ENCODE data around the gene CDAN1.
"Not testable (repeated sequence)": the region's sequence is repeated elsewhere in the genome, so short reads cannot be mapped to it uniquely, and the experiment has no call there.

CDAN1 gene, protein sequence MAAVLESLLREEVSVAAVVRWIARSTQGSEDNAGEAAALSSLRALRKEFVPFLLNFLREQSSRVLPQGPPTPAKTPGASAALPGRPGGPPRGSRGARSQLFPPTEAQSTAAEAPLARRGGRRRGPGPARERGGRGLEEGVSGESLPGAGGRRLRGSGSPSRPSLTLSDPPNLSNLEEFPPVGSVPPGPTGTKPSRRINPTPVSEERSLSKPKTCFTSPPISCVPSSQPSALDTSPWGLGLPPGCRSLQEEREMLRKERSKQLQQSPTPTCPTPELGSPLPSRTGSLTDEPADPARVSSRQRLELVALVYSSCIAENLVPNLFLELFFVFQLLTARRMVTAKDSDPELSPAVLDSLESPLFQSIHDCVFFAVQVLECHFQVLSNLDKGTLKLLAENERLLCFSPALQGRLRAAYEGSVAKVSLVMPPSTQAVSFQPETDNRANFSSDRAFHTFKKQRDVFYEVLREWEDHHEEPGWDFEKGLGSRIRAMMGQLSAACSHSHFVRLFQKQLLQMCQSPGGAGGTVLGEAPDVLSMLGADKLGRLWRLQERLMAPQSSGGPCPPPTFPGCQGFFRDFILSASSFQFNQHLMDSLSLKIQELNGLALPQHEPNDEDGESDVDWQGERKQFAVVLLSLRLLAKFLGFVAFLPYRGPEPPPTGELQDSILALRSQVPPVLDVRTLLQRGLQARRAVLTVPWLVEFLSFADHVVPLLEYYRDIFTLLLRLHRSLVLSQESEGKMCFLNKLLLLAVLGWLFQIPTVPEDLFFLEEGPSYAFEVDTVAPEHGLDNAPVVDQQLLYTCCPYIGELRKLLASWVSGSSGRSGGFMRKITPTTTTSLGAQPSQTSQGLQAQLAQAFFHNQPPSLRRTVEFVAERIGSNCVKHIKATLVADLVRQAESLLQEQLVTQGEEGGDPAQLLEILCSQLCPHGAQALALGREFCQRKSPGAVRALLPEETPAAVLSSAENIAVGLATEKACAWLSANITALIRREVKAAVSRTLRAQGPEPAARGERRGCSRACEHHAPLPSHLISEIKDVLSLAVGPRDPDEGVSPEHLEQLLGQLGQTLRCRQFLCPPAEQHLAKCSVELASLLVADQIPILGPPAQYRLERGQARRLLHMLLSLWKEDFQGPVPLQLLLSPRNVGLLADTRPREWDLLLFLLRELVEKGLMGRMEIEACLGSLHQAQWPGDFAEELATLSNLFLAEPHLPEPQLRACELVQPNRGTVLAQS

GRCh38 chr15:42736793-42737528 lies at the start of gene CDAN1:
CDAN1 (minus strand) TSS chr15:42737128; CDS start chr15:42737102, 26 bp downstream.
- peak; percentile 68 for DNase-seq

DNA sequence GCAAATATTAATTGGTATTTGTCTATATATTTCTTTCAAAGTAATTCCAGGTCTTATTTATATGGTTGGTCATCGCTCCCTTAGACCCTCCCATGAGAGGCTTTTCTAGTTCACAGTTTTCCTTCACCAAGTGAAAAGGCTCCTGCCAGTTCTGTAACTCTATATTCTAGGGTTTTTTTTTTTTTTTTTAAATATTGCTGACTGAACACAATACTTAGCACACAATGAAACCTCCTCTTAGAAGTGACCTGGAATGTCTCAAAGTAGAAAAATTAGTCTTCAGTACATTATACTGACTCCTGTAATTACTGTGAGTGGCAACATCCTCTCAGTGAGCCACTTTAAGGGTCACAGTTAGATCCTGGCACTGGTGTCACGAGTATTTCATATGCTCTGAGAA lies 48.6 kb upstream of the CDAN1 start:
- DNase-seq = no peak

GRCh38 chr15:42784705-42785104 lies 47.8 kb upstream of the CDAN1 start:
- no peak for DNase-seq

DNA sequence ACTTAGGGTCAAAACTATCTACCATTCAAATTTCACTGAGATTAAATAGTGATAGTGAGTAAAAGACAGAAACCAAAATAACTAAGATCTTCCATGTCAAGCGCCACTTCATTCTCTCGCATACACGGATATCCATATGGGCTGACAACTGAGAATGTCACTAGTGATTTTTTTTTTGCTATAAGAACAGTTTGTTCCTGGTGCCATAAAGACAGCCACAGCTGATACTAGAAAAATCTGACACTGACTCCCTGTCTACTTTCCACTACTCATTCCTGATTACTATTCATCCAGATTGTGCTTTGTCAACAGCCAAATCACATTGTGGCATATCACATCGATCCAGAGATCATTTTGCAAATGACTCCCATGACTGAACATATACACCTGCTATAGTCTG lies 45.8 kb upstream of the CDAN1 start:
- no peak for DNase-seq

- no peak for DNase-seq
These were observed 38.5 kb upstream of the CDAN1 start for GRCh38 chr15:42775416-42775815.

DNA sequence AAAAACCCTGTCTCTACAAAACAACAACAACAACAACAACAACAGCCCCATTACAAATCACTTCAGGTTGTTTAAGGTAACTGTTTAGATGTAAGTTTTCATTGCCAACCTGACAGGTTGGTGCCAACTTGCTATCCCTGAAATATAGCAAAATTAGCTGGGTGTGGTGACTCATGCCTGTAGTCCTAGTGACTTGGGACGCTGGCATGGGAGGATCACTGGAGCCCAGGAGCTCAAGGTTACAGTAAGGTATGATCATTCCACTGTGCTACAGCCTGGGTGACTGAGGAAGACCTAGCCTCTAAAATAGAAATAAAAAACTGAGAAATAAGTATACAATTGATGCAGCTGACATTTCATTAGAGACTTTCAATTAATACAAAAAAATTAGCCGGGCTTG lies 36.0 kb upstream of the CDAN1 start:
- no peak for DNase-seq

GRCh38 chr15:42772144-42772543 lies 35.2 kb upstream of the CDAN1 start:
- no peak for DNase-seq

DNA sequence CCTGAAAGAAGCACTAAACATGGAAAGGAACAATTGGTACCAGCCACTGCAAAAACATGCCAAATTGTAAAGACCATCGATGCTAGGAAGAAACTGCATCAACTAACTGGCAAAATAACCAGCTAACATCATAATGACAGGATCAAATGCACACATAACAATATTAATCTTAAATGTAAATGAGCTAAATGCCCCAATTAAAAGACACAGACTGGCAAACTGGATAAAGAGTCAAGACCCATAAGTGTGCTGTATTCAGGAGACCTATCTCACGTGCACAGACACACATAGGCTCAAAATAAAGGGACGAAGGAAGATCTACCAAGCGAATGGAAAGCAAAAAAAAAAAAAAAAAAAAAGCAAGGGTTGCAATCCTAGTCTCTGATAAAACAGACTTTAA lies 29.2 kb upstream of the CDAN1 start:
- DNase-seq = not testable (repeated sequence)

DNA sequence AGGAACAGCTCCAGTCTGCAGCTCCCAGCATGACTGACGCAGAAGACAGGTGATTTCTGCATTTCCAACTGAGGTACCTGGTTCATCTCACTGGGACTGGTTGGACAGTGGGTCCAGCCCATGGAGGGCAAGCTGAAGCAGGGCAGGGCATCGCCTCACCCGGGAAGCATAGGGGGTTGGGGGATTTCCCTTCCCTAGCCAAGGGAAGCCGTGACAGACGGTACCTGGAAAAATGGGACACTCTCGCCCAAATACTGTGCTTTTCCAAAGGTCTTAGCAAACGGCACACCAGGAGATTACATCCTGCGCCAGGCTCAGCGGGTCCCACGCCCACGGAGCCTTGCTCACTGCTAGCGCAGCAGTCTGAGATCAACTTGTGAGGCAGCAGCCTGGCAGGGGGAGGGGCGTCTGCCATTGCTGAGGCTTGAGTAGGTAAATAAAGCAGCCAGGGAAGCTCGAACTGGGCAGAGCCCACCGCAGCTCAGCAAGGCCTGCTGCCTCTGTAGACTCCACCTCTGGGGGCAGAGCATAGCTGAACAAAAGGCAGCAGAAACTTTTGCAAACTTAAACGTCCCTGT lies 27.3 kb upstream of the CDAN1 start:
- DNase-seq = not testable (repeated sequence)

DNA sequence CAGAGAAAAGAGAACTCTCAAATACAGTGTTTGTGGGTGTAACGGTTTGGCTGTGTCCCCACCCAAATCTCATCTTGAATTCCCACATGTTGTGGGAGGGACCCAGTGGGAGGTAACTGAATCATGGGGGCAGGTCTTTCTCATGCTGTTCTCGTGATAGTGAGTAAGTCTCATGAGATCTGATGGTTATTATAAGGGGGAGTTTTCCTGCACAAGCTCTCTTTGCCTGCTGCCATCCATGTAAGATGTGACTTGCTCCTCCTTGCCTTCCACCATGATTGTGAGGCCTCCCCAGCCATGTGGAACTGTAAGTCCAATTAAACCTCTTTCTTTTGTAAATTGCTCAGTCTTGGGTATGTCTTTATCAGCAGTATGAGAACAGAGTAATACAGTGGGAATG lies 24.9 kb upstream of the CDAN1 start:
- DNase-seq = not testable (repeated sequence)

GRCh38 chr15:42760759-42761158 lies 23.8 kb upstream of the CDAN1 start:
- DNase-seq = no peak

- DNase-seq = no peak
These were observed 22.2 kb upstream of the CDAN1 start for GRCh38 chr15:42759093-42759492.

- no peak for DNase-seq
These were observed 13.4 kb upstream of the CDAN1 start for GRCh38 chr15:42750306-42750705.

GRCh38 chr15:42749266-42749665 lies 12.3 kb upstream of the CDAN1 start:
- no peak for DNase-seq

DNA sequence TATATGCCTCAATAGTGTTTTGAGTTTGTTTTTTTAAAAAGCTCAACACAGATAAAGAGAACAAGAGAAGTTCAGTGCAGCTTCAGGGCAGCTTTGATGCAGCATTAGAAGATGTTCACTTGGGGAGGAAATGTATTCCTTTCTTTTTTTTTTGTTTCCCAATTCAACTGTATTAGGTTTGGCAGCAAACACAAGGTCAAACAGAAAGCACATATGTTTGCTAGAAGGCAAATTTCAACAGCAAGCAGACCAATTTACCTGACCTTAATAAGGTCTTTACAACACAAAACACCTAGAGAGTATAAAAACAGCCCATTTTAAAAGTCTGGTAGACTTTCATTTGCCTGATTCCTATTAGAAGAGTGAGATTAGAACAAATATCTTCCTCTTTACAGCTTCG lies 7.3 kb upstream of the CDAN1 start:
- DNase-seq = no peak

DNA sequence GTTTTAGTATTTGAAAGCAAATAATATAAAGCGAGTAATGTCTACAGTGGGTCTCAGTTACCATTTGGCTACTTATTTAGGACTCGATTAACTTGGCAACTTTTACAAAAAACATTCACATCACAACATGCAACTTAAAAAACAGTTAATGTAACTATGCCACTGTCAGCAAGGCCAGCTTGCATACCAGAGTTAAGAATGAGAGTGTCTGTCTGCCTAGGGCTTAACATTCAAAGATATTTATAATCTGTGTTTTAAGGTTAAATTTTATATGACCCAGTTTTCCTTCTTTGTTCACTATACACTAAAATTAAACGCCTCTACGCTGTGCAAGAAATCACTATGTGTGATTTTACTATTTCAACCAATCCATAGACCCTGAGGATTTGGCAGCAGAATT lies 5.2 kb upstream of the CDAN1 start:
- no peak for DNase-seq

GRCh38 chr15:42741710-42742109 lies 4.8 kb upstream of the CDAN1 start:
- DNase-seq = no peak

- DNase-seq = no peak
These were observed 801 bp upstream of the CDAN1 start for GRCh38 chr15:42737529-42738328.

- DNase-seq = no peak
These were observed 643 bp downstream of the CDAN1 start for GRCh38 chr15:42736178-42736792.

DNA sequence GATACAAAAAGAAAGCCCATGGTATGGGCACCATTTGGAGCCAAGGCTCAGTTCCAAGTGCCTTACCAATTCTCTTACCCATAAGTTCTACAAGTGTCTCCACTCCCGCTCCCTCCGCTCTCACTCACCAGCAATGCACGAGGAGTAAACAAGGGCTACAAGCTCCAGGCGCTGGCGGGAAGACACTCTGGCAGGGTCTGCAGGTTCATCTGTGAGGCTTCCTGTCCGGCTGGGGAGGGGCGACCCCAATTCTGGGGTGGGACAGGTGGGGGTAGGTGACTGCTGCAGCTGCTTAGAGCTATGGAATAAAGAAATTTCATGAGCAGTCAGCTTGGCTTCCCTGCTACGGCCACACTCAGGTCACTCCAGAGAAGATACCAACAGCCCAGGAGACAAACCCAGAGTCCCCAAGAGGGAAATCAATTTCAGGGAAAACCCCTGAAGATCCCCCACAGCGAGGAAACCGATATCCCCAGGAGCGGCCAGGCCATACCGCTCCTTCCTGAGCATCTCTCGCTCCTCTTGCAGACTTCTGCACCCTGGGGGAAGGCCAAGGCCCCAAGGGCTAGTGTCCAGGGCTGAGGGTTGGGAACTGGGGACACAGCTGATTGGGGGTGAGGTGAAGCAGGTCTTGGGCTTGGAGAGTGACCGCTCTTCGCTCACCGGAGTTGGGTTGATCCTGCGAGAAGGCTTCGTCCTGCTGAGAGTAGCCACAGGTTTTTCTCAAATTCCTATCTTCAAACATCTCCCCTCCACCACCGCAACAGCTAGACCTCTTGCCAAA lies 1.4 kb downstream of the CDAN1 start:
- no peak for DNase-seq

Measured in NCI-H1092 (cell line).